Ascending aorta (tissue), 2 donors: ENCODE data around the gene ZNF189. TPM values are rescaled to one million over a fixed set of nuclear protein-coding genes. Genes with fewer than 3 reads are reported as not detected.

Source experiments
- DNase-seq, 2 donors: peaks; one replicate each; pipeline ENCODE4 v3.0.0-alpha.2; 2019; ENCODE audit warnings: low spot score in 2 of 2
- H3K27ac ChIP-seq, 2 donors: fragments of 200-600 bp; sonication (generic); one replicate each; pipeline ENCODE4 v1.5.1; 2016 to 2017; ENCODE audit warnings: mild to moderate bottlenecking in 1 of 2
- H3K27me3 ChIP-seq: fragments of 200-600 bp; sonication (generic); one replicate; pipeline ENCODE4 v1.5.1; 2017
- H3K36me3 ChIP-seq, 2 donors: fragments of 200-600 bp; sonication (generic); one replicate each; pipeline ENCODE4 v1.5.1; 2016
- H3K4me1 ChIP-seq, 2 donors: fragments of 200-600 bp; sonication (generic); one replicate each; pipeline ENCODE4 v1.5.1; 2016 to 2017; ENCODE audit warnings: mild to moderate bottlenecking in 1 of 2
- H3K4me3 ChIP-seq, 2 donors: fragments of 200-600 bp; sonication (generic); one replicate each; pipeline ENCODE4 v1.5.1; 2016 to 2017; ENCODE audit warnings: mild to moderate bottlenecking in 1 of 2
- H3K9me3 ChIP-seq, 2 donors: fragments of 200-600 bp; sonication (generic); one replicate each; pipeline ENCODE4 v1.5.1; 2016
- intact Hi-C: fragments of 100-400 bp; cut with DNase I; formaldehyde crosslinking; loops from one replicate; pipeline ENCODE4 v1.15.1; 2023
- total RNA-seq: library from RNA; depleted of rRNA; stranded (reverse); fragments of >200 nt; gene quantifications from one replicate; pipeline ENCODE4 v1.1.0, GENCODE V29; 2016
- TF ChIP-seq, protein P1 (sequence below), 3 experiments: fragments of 200-600 bp in 2 of 3; fragments of 450-650 bp in 1 of 3; sonication (generic) in 2 of 3; IDR thresholded peaks; one replicate each; pipeline ENCODE4 v1.5.1; 2016 to 2019; ENCODE audit warnings: antibody characterized with exemption in 3 of 3, mild to moderate bottlenecking in 1 of 3, moderate library complexity in 1 of 3

The ZNF189 gene
- total RNA-seq, 1 donor from 2014 or later, result 30.4 TPM

- H3K4me3 ChIP-seq, result no peak overlapping the region
- peaks cover 10 to 18% of the 10 kb centered on the region in 2 donors for H3K36me3 ChIP-seq
- no peaks in the 10 kb centered on the region for H3K9me3 ChIP-seq
- no peaks in the 10 kb centered on the region for H3K27me3 ChIP-seq
- no peak for DNase-seq
- H3K27ac ChIP-seq, result no peak overlapping the region
- peaks cover 0 to 3% of the 10 kb centered on the region in 2 donors for H3K4me1 ChIP-seq
- intact Hi-C loops, result no loop called here
- TF ChIP-seq, protein P1, sequence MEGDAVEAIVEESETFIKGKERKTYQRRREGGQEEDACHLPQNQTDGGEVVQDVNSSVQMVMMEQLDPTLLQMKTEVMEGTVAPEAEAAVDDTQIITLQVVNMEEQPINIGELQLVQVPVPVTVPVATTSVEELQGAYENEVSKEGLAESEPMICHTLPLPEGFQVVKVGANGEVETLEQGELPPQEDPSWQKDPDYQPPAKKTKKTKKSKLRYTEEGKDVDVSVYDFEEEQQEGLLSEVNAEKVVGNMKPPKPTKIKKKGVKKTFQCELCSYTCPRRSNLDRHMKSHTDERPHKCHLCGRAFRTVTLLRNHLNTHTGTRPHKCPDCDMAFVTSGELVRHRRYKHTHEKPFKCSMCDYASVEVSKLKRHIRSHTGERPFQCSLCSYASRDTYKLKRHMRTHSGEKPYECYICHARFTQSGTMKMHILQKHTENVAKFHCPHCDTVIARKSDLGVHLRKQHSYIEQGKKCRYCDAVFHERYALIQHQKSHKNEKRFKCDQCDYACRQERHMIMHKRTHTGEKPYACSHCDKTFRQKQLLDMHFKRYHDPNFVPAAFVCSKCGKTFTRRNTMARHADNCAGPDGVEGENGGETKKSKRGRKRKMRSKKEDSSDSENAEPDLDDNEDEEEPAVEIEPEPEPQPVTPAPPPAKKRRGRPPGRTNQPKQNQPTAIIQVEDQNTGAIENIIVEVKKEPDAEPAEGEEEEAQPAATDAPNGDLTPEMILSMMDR (IDR thresholded peaks at IDR 0.05), result no peak
Measured at GRCh38 chr9:101393135-101393534, 5.5 kb upstream of the ZNF189 start.

DNA sequence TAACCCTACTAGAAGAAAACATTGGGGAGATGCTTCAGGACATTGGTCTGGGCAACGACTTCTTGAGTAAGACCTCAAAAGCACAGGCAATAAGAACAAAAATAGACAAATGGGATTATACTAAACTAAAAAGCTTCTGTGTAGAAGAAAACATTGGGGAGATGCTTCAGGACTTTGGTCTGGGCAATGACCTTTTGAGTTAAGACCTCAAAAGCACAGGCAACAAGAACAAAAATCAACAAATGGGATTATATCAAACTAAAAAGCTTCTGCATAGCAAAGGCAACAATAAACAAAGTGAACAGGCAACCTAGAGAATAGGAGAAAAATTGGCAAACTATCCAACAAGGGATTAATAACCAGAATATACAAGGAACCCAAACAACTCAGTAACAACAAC lies 4.0 kb upstream of the ZNF189 start:
- Histone ChIP-seq H3K4me1 (peaks cover 0 to 6% of the 10 kb centered on the region in 2 donors), H3K27me3 (no peaks in the 10 kb centered on the region), H3K27ac (no peak overlapping the region), H3K36me3 (peaks cover 6 to 12% of the 10 kb centered on the region in 2 donors), H3K4me3 (no peak overlapping the region), H3K9me3 (no peaks in the 10 kb centered on the region)
- intact Hi-C loops, result loop anchor here (5.0 kb wide), 2 partner anchors 967 to 1042 kb away; partner anchors contain the start of genes MSANTD3 and TEX10
- no peak for DNase-seq
- TF ChIP-seq, protein P1 (IDR thresholded peaks at IDR 0.05), result no peak

GRCh38 chr9:101397746-101398067 lies 944 bp upstream of the ZNF189 start:
- Histone ChIP-seq H3K4me3 (peak overlapping the region; percentile 67 to 91), H3K9me3 (peaks cover 0 to 3% of the 10 kb centered on the region in 2 donors), H3K36me3 (peaks cover 22 to 24% of the 10 kb centered on the region in 2 donors), H3K27ac (peak overlapping the region in 1 of 2 donors; percentile 77), H3K27me3 (no peaks in the 10 kb centered on the region), H3K4me1 (peaks cover 0 to 15% of the 10 kb centered on the region in 2 donors)
- intact Hi-C loops, result loop anchor here (1.0 to 5.0 kb wide), 4 partner anchors 136 to 1299 kb away; partner anchors contain the start of genes ERP44, INVS, MSANTD3 and RNF20
- TF ChIP-seq, protein P1 (IDR thresholded peaks at IDR 0.05), result no peak
- DNase-seq, result no peak

- H3K4me1 ChIP-seq, result peaks cover 0 to 15% of the 10 kb centered on the region in 2 donors
- H3K27ac ChIP-seq, result peak overlapping the region; percentile 77
- peaks cover 7 to 16% of the 10 kb centered on the region in 2 donors for H3K9me3 ChIP-seq
- H3K27me3 ChIP-seq, result no peaks in the 10 kb centered on the region
- H3K4me3 ChIP-seq, result peak overlapping the region; percentile 67 to 91
- TF ChIP-seq, protein P1 (IDR thresholded peaks at IDR 0.05), result no peak
- DNase-seq, result no peak
- peaks cover 35 to 37% of the 10 kb centered on the region in 2 donors for H3K36me3 ChIP-seq
- intact Hi-C loops, result loop anchor here (1.0 to 5.0 kb wide), 4 partner anchors 134 to 1300 kb away; partner anchors contain the start of genes ERP44, INVS, MSANTD3 and RNF20
Measured at GRCh38 chr9:101398930-101399642, 435 bp downstream of the ZNF189 start.

DNA sequence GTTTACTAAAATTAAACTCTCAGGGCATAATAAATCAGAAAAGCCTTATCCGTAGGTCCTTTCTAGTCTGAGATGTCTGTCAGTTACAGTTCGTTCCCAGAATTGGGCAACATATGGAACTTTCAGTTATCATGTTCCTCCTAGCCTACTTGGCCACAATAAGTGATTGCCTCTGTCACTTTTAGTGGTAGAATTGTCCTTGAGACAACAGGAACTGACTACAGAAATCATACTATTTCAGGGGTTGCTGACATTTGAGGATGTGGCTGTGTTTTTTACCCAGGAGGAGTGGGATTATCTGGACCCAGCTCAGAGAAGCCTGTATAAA lies 956 bp downstream of the ZNF189 start:
- Histone ChIP-seq H3K27ac (peak overlapping the region in 1 of 2 donors; percentile 77), H3K9me3 (peaks cover 7 to 21% of the 10 kb centered on the region in 2 donors), H3K36me3 (peaks cover 41 to 43% of the 10 kb centered on the region in 2 donors), H3K4me1 (peaks cover 0 to 15% of the 10 kb centered on the region in 2 donors), H3K27me3 (no peaks in the 10 kb centered on the region), H3K4me3 (peak overlapping the region; percentile 67 to 91)
- intact Hi-C loops, result loop anchor here (2.0 to 5.0 kb wide), 3 partner anchors 972 to 1301 kb away; partner anchors contain the start of genes ERP44, INVS, MSANTD3 and TEX10
- TF ChIP-seq, protein P1 (IDR thresholded peaks at IDR 0.05), result no peak
- no peak for DNase-seq
